GM19397 (cell line): ENCODE data around the gene ZFYVE9.
"Not testable (repeated sequence)": the region's sequence is repeated elsewhere in the genome, so short reads cannot be mapped to it uniquely, and the experiment has no call there.

ENCODE experiments used
- ATAC-seq: cut with Tn5 transposase; IDR thresholded peaks from one replicate; pipeline ENCODE4 v1.9.1; 2021; ENCODE audit warnings: mild to moderate bottlenecking, moderate library complexity; ENCODE audit not compliant: unreplicated experiment

Gene ZFYVE9

GRCh38 chr1:52182874-52183400, 41.0 kb downstream of the ZFYVE9 start:
- no peak for ATAC-seq

GRCh38 chr1:52186449-52186848, 44.6 kb downstream of the ZFYVE9 start:
- ATAC-seq, result no peak

GRCh38 chr1:52189898-52190480, 48.1 kb downstream of the ZFYVE9 start:
- no peak for ATAC-seq

- ATAC-seq, result no peak
These were observed 48.8 kb downstream of the ZFYVE9 start for GRCh38 chr1:52190500-52191252.

- no peak for ATAC-seq
These were observed 49.6 kb downstream of the ZFYVE9 start for GRCh38 chr1:52191395-52191965.

- no peak for ATAC-seq
These were observed 50.1 kb downstream of the ZFYVE9 start for GRCh38 chr1:52192024-52192423.

GRCh38 chr1:52192436-52192835, 50.5 kb downstream of the ZFYVE9 start:
- ATAC-seq, result no peak

GRCh38 chr1:52193985-52194384, 52.1 kb downstream of the ZFYVE9 start:
- no peak for ATAC-seq

- ATAC-seq, result no peak
These were observed 53.3 kb downstream of the ZFYVE9 start for GRCh38 chr1:52195161-52195560.

- ATAC-seq, result no peak
These were observed 62.2 kb downstream of the ZFYVE9 start for GRCh38 chr1:52203935-52204625.

GRCh38 chr1:52204696-52205095, 62.8 kb downstream of the ZFYVE9 start:
- no peak for ATAC-seq

GRCh38 chr1:52206686-52207085, 64.8 kb downstream of the ZFYVE9 start:
- ATAC-seq, result not testable (repeated sequence)

GRCh38 chr1:52209429-52209828, 67.5 kb downstream of the ZFYVE9 start:
- no peak for ATAC-seq

- no peak for ATAC-seq
These were observed 68.2 kb downstream of the ZFYVE9 start for GRCh38 chr1:52210044-52210443.

- ATAC-seq, result no peak
These were observed 75.1 kb downstream of the ZFYVE9 start for GRCh38 chr1:52216907-52217458.

- no peak for ATAC-seq
These were observed 83.3 kb downstream of the ZFYVE9 start for GRCh38 chr1:52225174-52225573.

- ATAC-seq, result no peak
These were observed 87.6 kb downstream of the ZFYVE9 start for GRCh38 chr1:52229494-52229893.

GRCh38 chr1:52233463-52233862, 91.6 kb downstream of the ZFYVE9 start:
- no peak for ATAC-seq

- ATAC-seq, result no peak
These were observed 92.1 kb downstream of the ZFYVE9 start for GRCh38 chr1:52234014-52234413.

- ATAC-seq, result no peak
These were observed 92.8 kb downstream of the ZFYVE9 start for GRCh38 chr1:52234708-52235107.

GRCh38 chr1:52235646-52236045, 93.8 kb downstream of the ZFYVE9 start:
- no peak for ATAC-seq
